OCI-LY3 (cell line): ENCODE results near the gene TP63.

Source experiments
- CTCF ChIP-seq: fragments of 200-600, 300-600 bp; sonication (generic); IDR thresholded peaks from 2 replicates; pipeline ENCODE4 v1.5.1; 2014; ENCODE audit warnings: antibody characterized with exemption, low read length, low read depth
- EZH2phosphoT487 ChIP-seq: fragments of 200-600 bp; shearing (Covaris generic); IDR thresholded peaks from 2 replicates; pipeline ENCODE4 v1.6.1; 2018; ENCODE audit warnings: antibody characterized with exemption, mixed run types, low read depth

- no peak for TF ChIP-seq CTCF
- no peak for TF ChIP-seq EZH2phosphoT487
Observed at GRCh38 chr3:189834462-189834861, 203.3 kb downstream of the TP63 start.
